OCI-LY1 (cell line): ENCODE data around the gene CATSPERZ.

Source experiments
- H2AFZ ChIP-seq: fragments of 200-600 bp; sonication (generic), shearing (Covaris generic); 2 replicates; pipeline ENCODE4 v1.6.0; 2014; ENCODE audit warnings: antibody characterized with exemption, mild to moderate bottlenecking, low read length
- H3F3A ChIP-seq: fragments of 200-600 bp; sonication (generic), shearing (Covaris generic); 2 replicates; pipeline ENCODE4 v1.6.0; 2014; ENCODE audit warnings: mild to moderate bottlenecking, antibody characterized with exemption, low read length, moderate library complexity; ENCODE audit not compliant: insufficient read depth
- H3K27ac ChIP-seq: fragments of 200-600 bp; sonication (generic); 2 replicates; pipeline ENCODE4 v1.5.1; 2014; ENCODE audit warnings: low read length, mixed run types, mild to moderate bottlenecking, low read depth; ENCODE audit not compliant: poor library complexity, severe bottlenecking
- H3K27me3 ChIP-seq: fragments of 200-600 bp; sonication (generic); 2 replicates; pipeline ENCODE4 v1.6.0; 2014; ENCODE audit warnings: antibody characterized with exemption, mild to moderate bottlenecking, low read length, moderate library complexity; ENCODE audit not compliant: insufficient read depth
- H3K36me3 ChIP-seq: fragments of 200-600 bp; sonication (generic); 2 replicates; pipeline ENCODE4 v1.6.1; 2014; ENCODE audit warnings: mild to moderate bottlenecking, antibody characterized with exemption, low read length, moderate library complexity, mixed read lengths; ENCODE audit not compliant: insufficient read depth
- H3K4me1 ChIP-seq: fragments of 200-600 bp; sonication (generic); 2 replicates; pipeline ENCODE4 v1.5.1; 2014; ENCODE audit warnings: mild to moderate bottlenecking, low read length, moderate library complexity; ENCODE audit not compliant: insufficient read depth, severe bottlenecking
- H3K4me2 ChIP-seq: fragments of 200-600 bp; sonication (generic), shearing (Covaris generic); 2 replicates; pipeline ENCODE4 v1.6.1; 2014; ENCODE audit warnings: low read length
- H3K4me3 ChIP-seq: fragments of 200-600 bp; sonication (generic); 2 replicates; pipeline ENCODE4 v1.5.1; 2014; ENCODE audit warnings: low read length, low read depth, mild to moderate bottlenecking, mixed read lengths; ENCODE audit not compliant: poor library complexity, severe bottlenecking
- H3K79me2 ChIP-seq: fragments of 200-600 bp; shearing (Covaris generic); 2 replicates; pipeline ENCODE4 v1.6.1; 2016; ENCODE audit warnings: mixed run types, low read length, mixed read lengths; ENCODE audit not compliant: insufficient read depth
- H3K9ac ChIP-seq: fragments of 200-600 bp; sonication (generic), shearing (Covaris generic); 2 replicates; pipeline ENCODE4 v1.6.1; 2014; ENCODE audit warnings: mild to moderate bottlenecking, low read length, mixed read lengths
- H3K9me2 ChIP-seq: fragments of 200-600 bp; sonication (generic), shearing (Covaris generic); 2 replicates; pipeline ENCODE4 v1.6.1; 2014; ENCODE audit warnings: low read depth, mild to moderate bottlenecking, low read length, mixed read lengths
- H3K9me3 ChIP-seq: fragments of 200-600 bp; shearing (Covaris generic); 2 replicates; pipeline ENCODE4 v1.6.1; 2014; ENCODE audit warnings: low read length, mixed read lengths
- H4K20me1 ChIP-seq: fragments of 200-600 bp; sonication (generic), shearing (Covaris generic); 2 replicates; pipeline ENCODE4 v1.6.0; 2016; ENCODE audit warnings: mild to moderate bottlenecking, low read length; ENCODE audit not compliant: insufficient read depth
- EZH2 ChIP-seq: fragments of 200-600 bp; sonication (generic), shearing (Covaris generic); IDR thresholded peaks from 2 replicates; pipeline ENCODE4 v1.8.0; 2017; ENCODE audit warnings: borderline replicate concordance, mixed run types, mild to moderate bottlenecking, antibody characterized with exemption, low read length, moderate library complexity, mixed read lengths
- TF ChIP-seq, protein P1 (sequence below): fragments of 200-600 bp; sonication (generic), shearing (Covaris generic); IDR thresholded peaks from 2 replicates; pipeline ENCODE4 v1.5.1; 2017; ENCODE audit warnings: mild to moderate bottlenecking, antibody characterized with exemption, low read length, moderate library complexity, mixed read lengths

Gene CATSPERZ

DNA sequence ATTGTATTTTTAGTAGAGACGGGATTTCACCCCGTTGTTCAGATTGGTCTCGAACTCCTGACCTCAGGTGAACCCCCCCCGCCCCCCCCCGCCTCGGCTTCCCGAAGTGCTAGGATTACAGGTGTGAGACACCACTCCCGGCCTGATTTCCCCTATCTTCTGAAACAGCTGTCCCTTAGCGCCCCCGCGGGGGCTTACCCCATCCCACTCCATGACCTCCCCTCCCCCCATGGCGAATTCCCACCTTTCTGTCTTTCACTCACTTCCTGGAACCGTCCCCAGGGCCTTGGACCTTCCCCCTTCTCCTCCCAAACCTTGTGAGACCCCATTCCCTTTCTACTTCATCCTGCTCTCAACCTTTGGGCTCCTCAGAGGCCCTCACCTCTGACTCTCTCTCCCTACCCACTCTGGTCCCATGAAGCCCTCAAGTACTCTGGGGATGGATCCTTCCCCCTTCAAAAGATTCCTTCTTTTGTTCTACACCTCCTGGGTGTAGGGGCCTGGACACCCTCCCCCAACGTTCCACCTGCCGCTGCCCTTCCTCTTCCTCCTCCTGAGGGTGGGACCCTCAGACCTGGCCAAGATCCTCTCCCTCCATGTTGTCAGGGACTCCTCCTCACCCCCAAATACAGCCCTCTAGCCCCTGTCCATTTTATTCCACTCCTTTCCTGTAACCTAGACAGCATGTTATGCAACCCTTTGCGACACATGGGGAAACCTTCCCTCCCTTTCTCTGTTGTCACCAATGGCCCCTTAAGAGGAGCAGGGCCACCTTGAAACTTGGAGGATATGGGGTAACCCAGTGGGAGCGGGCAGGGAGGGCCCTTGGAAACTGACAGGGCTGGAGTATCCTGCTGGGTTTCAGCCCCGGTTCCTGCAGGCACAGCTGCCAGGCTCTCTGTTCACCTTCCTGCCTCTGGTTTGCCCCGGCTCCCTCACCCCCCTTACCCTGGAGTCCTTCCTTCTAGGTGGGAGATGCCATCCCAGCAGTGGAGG, 18.9 kb downstream of the CATSPERZ start:
- Histone ChIP-seq H3K9me3 (no peaks in the 10 kb centered on the region), H3K9ac (peak overlapping the region; percentile 91), H3K9me2 (no peaks in the 10 kb centered on the region), H3K27ac (peak overlapping the region; percentile 94), H3K27me3 (no peaks in the 10 kb centered on the region), H3K36me3 (peaks cover 34% of the 10 kb centered on the region; the same call in 1 of the 2 replicates), H3K4me3 (peak overlapping the region; percentile 89), H3K79me2 (no peaks in the 10 kb centered on the region), H3K4me2 (peak overlapping the region; percentile 73), H2AFZ (no peak overlapping the region), H3F3A (no peaks in the 10 kb centered on the region), H4K20me1 (no peaks in the 10 kb centered on the region), H3K4me1 (peaks cover 18% of the 10 kb centered on the region)
- TF ChIP-seq, protein P1, sequence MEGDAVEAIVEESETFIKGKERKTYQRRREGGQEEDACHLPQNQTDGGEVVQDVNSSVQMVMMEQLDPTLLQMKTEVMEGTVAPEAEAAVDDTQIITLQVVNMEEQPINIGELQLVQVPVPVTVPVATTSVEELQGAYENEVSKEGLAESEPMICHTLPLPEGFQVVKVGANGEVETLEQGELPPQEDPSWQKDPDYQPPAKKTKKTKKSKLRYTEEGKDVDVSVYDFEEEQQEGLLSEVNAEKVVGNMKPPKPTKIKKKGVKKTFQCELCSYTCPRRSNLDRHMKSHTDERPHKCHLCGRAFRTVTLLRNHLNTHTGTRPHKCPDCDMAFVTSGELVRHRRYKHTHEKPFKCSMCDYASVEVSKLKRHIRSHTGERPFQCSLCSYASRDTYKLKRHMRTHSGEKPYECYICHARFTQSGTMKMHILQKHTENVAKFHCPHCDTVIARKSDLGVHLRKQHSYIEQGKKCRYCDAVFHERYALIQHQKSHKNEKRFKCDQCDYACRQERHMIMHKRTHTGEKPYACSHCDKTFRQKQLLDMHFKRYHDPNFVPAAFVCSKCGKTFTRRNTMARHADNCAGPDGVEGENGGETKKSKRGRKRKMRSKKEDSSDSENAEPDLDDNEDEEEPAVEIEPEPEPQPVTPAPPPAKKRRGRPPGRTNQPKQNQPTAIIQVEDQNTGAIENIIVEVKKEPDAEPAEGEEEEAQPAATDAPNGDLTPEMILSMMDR: no peak

DNA sequence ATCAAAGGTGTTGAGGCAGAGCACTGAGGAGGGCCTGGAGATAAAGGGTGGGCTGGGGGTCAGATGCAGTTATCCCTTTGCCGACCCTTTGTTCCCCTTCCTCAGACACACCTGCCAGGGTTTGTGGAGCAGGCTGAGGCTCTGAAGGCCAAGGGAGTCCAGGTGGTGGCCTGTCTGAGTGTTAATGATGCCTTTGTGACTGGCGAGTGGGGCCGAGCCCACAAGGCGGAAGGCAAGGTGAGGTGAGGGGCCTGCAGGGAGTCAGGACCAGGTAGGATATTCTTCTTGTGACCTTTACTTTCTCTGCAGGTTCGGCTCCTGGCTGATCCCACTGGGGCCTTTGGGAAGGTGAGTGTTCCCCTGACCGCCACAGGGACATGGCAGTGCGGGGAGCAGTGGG, 20.4 kb downstream of the CATSPERZ start:
- H4K20me1 ChIP-seq: no peaks in the 10 kb centered on the region
- H3K27me3 ChIP-seq: no peaks in the 10 kb centered on the region
- H3K27ac ChIP-seq: no peak overlapping the region
- TF ChIP-seq, protein P1: no peak
- no peak for TF ChIP-seq EZH2
- no peaks in the 10 kb centered on the region for H3K9me3 ChIP-seq
- no peak overlapping the region for H3K9ac ChIP-seq
- H3K79me2 ChIP-seq: no peaks in the 10 kb centered on the region
- H3K4me2 ChIP-seq: no peak overlapping the region
- H3K36me3 ChIP-seq: peaks cover 20% of the 10 kb centered on the region; the same call in 1 of the 2 replicates
- H2AFZ ChIP-seq: no peak overlapping the region
- no peaks in the 10 kb centered on the region for H3K9me2 ChIP-seq
- no peak overlapping the region for H3K4me3 ChIP-seq
- peaks cover 18% of the 10 kb centered on the region for H3K4me1 ChIP-seq
- H3F3A ChIP-seq: no peaks in the 10 kb centered on the region

DNA sequence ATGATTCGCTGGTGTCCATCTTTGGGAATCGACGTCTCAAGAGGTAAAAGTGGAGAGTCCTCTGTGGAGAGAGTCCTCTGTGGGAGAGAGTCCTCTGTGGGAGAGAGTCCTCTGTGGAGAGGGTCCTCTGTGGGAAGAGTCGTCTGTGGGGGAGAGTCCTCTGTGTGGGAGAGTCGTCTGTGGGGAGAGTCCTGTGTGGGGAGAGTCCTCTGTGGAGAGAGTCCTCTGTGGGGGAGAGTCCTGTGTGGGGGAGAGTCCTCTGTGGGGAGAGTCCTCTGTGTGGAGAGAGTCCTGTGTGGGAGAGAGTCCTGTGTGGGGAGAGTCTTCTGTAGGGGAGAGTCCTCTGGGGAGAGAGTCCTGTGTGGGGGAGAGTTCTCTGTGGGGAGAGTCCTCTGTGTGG, 20.9 kb downstream of the CATSPERZ start:
- H3K27me3 ChIP-seq: no peaks in the 10 kb centered on the region
- TF ChIP-seq, protein P1: no peak
- no peak overlapping the region for H3K9ac ChIP-seq
- H3F3A ChIP-seq: no peaks in the 10 kb centered on the region
- no peak overlapping the region for H2AFZ ChIP-seq
- H3K9me3 ChIP-seq: no peaks in the 10 kb centered on the region
- H3K9me2 ChIP-seq: no peaks in the 10 kb centered on the region
- H3K4me1 ChIP-seq: peaks cover 16% of the 10 kb centered on the region
- H3K27ac ChIP-seq: no peak overlapping the region
- no peaks in the 10 kb centered on the region for H3K79me2 ChIP-seq
- H3K4me3 ChIP-seq: no peak overlapping the region
- H3K4me2 ChIP-seq: no peak overlapping the region
- H3K36me3 ChIP-seq: peaks cover 16% of the 10 kb centered on the region; the same call in 1 of the 2 replicates
- no peaks in the 10 kb centered on the region for H4K20me1 ChIP-seq
